ENCODE measurements around the gene TSGA10IP.

The TSGA10IP gene

DNA sequence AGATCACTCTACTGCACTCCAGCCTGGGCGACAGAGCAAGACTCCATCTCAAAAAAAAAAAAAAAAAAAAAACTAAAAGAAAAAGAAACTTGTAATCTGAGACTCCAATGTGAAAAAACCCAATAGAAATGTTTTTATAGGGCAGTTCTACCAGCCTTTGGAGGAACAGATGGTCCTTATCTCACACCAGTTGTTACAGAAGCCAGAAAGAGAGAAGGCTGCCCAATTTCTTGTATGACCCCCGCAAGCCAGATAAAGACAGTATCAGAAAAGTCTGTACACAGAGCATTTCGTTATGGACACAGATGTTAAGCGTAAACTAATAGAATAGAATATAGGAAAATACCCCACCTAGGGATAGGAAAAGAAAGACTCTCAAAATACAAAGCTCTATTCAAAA is 11.3 kb upstream of the TSGA10IP start:
- DNase-seq (ENCODE audit: low read depth): peak; percentile 33
- TF ChIP-seq, protein P1, sequence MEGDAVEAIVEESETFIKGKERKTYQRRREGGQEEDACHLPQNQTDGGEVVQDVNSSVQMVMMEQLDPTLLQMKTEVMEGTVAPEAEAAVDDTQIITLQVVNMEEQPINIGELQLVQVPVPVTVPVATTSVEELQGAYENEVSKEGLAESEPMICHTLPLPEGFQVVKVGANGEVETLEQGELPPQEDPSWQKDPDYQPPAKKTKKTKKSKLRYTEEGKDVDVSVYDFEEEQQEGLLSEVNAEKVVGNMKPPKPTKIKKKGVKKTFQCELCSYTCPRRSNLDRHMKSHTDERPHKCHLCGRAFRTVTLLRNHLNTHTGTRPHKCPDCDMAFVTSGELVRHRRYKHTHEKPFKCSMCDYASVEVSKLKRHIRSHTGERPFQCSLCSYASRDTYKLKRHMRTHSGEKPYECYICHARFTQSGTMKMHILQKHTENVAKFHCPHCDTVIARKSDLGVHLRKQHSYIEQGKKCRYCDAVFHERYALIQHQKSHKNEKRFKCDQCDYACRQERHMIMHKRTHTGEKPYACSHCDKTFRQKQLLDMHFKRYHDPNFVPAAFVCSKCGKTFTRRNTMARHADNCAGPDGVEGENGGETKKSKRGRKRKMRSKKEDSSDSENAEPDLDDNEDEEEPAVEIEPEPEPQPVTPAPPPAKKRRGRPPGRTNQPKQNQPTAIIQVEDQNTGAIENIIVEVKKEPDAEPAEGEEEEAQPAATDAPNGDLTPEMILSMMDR (conservative IDR thresholded peaks at IDR 0.05; ENCODE audit: low read depth, low read length): no peak
- no peak overlapping the region for H3K4me3 ChIP-seq (ENCODE audit: low read depth, low read length)

DNA sequence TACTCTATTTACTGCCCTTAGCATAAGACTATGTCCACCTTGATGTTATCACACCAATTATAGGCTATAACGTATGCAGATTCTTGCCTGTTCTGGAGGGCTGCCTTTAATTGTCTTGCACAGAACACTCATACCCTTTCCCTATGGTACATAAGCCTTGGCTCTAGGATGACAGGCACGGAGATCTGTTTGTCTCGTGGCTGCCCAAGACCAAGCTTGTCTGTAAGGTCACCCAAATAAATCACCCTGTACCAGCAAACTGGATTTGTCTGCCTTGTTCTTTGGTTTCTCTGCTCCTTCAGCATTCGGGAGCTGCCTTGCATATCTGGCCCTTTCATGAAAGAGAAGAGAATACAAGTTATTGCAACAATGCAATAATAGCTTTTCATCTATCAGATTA is 7.5 kb upstream of the TSGA10IP start:
- no peak overlapping the region for H3K4me3 ChIP-seq (ENCODE audit: low read depth, low read length)
- DNase-seq (ENCODE audit: low read depth): no peak
- TF ChIP-seq, protein P1 (conservative IDR thresholded peaks at IDR 0.05; ENCODE audit: low read depth, low read length): no peak

DNA sequence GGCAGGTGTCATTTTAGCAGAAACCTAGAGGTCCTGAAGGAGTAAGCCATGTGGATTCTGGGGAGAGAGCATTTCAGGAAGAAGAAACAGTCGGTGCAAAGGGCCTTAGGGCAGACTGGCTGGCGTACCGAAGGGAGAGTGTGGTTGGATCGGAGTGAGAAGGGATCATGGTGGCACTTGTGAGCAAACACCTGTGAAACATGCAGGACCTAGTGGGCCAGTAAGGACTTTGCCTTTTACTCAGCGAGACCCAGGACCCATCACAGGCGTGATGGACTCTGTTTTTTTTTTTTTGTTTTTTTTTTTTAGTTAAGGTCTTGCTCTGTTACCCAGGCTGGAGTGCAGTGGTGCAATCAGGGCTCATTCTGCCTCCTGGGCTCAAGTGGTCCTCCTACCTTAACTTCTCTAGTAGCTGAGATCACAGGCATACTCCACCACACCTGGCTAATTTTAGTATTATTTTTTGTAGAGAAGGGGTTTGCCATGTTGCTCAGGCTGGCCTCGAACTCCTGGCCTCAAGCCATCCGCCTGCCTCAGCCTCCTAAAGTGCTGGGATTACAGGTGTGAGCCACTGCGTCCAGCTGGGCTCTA is 3.5 kb upstream of the TSGA10IP start:
- TF ChIP-seq, protein P1 (conservative IDR thresholded peaks at IDR 0.05; ENCODE audit: low read depth, low read length): no peak
- H3K4me3 ChIP-seq (ENCODE audit: low read depth, low read length): no peak overlapping the region
- no peak for DNase-seq (ENCODE audit: low read depth)

DNA sequence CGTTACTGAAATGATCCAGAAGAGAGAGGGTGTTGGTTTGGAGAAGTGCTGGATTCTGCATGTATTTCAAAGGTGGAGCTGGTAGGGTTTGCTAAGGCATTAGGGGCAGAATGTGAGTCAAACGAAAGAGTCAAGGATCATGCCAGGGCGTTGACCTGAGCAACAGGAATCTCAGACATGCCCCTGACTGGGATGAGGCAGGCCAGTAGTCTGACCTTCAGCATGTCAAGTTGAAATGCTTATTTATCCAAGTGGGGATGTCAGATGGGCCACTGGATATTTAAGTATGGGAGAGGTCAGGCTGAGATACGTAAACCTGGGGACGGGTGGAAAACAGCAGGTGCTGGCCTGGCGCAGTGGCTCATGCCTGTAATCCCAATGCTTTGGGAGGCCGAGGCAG is 2.7 kb upstream of the TSGA10IP start:
- TF ChIP-seq, protein P1 (conservative IDR thresholded peaks at IDR 0.05; ENCODE audit: low read depth, low read length): no peak
- H3K4me3 ChIP-seq (ENCODE audit: low read depth, low read length): no peak overlapping the region
- DNase-seq (ENCODE audit: low read depth): no peak

DNA sequence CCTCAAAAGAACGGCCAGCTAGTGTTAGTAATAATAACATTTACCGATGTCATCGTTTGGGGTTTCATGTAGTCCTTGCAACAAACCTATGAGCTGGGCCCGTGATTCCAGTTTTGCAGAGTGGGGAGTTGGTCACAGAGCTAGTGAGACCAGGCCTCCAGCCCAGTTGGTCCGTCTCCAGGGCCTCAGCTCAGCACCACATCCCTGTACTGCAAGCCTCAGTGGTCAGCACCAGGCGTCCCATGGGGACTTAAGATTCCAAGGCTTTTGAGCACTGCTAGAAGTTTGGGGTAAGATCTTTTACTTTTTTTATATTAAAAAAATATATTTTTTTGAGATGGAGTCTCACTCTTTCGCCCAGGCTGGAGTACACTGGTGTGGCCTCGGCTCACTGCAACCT is 1.1 kb upstream of the TSGA10IP start:
- TF ChIP-seq, protein P1 (conservative IDR thresholded peaks at IDR 0.05; ENCODE audit: low read depth, low read length): no peak
- no peak overlapping the region for H3K4me3 ChIP-seq (ENCODE audit: low read depth, low read length)
- DNase-seq (ENCODE audit: low read depth): no peak

DNA sequence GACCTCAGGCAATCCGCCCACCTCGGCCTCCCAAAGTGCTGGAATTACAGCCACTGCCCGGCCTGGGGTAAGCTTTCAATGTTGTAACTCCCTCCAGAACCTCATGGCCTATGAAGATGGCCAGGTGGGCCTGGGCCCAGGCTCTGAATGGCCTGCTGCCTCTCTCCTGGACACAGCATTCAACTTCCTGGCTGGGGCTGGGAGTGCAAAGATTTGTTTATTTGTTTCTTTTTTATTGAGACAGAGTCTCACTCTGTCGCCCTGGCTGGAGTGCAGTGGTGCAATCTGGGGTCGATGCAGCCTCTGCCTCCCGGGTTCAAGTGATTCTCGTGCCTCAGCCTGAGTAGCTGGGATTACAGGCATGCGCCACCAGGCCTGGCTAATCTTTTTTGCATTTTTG is 513 bp upstream of the TSGA10IP start:
- H3K4me3 ChIP-seq (ENCODE audit: low read depth, low read length): no peak overlapping the region
- no peak for DNase-seq (ENCODE audit: low read depth)
- TF ChIP-seq, protein P1 (conservative IDR thresholded peaks at IDR 0.05; ENCODE audit: low read depth, low read length): no peak

DNA sequence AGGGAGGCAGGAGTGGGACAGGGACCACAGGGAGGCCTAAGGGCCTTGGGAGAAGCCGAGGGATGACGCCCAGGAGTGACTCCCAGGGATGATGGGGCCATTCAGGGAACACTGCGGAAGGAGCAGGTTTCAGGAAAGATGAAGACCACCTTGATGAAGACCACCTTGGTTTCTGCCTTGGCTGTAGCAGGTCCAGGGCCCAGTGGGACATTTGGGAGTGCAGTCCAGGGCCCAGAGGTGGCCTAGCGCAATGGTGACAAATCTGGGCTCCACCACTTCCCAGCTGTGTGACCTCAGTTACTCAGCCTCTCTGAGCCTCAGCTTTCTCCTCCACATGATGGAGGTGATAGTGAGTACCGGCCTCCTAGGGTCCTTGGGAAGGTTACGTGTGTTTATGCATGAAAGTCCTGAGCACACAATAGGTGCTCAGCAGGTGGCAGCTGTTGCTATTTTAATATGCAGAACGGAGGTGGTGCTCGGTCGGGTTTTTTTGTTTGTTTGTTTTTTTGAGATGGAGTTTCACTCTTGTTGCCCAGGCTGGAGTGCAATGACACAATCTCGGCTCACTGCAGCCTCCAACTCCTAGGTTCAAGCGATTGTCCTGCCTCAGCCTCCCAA is 770 bp downstream of the TSGA10IP start:
- TF ChIP-seq, protein P1 (conservative IDR thresholded peaks at IDR 0.05; ENCODE audit: low read depth, low read length): no peak
- no peak overlapping the region for H3K4me3 ChIP-seq (ENCODE audit: low read depth, low read length)

More for the DNA sequence above, 770 bp downstream of the TSGA10IP start:
- DNase-seq (ENCODE audit: low read depth): no peak

Data from choroid plexus epithelial cell (primary cell).